ENCODE data around the gene ABHD14A. TPM values are rescaled to one million over a fixed set of nuclear protein-coding genes. Genes with fewer than 3 reads are reported as not detected.
A peak's percentile ranks its signal among the peaks of the same experiment; 100 is the strongest.
"Not testable (repeated sequence)": the region's sequence is repeated elsewhere in the genome, so short reads cannot be mapped to it uniquely, and the experiment has no call there.

The ABHD14A gene
- 0.79 and 2.3 TPM in 2 replicates for total RNA-seq

- FAIRE-seq (no peak), DNase-seq (ENCODE audit: low read depth) (peak; percentile 61)
- no peak for TF ChIP-seq CTCF (IDR thresholded peaks at IDR 0.05; ENCODE audit: insufficient read depth, low read length, severe bottlenecking)
- no peaks in the 10 kb centered on the region for H3K27me3 ChIP-seq (ENCODE audit: control insufficient read depth, insufficient read depth, low read length)
- H3K4me3 ChIP-seq (ENCODE audit: low read depth, low read length) = peak within 1 kb of the TSS; percentile 68
- peaks cover 2% of the 10 kb centered on the region for H3K36me3 ChIP-seq (ENCODE audit: control insufficient read depth, insufficient read depth, low read length)
Measured at GRCh38 chr3:51974963-51975851, at the start of gene ABHD14A. Gene ABHD14A, plus strand, starts transcription at chr3:51975064. Its CDS starts 72 bp downstream, at chr3:51975136.

GRCh38 chr3:51927061-51927977 lies 47.5 kb upstream of the ABHD14A start:
- DNase-seq (ENCODE audit: low read depth) (no peak), FAIRE-seq (no peak)
- H3K27me3 ChIP-seq (ENCODE audit: control insufficient read depth, insufficient read depth, low read length) = no peaks in the 10 kb centered on the region
- no peak overlapping the region for H3K4me3 ChIP-seq (ENCODE audit: low read depth, low read length)
- TF ChIP-seq CTCF (IDR thresholded peaks at IDR 0.05; ENCODE audit: insufficient read depth, low read length, severe bottlenecking) = no peak
- no peaks in the 10 kb centered on the region for H3K36me3 ChIP-seq (ENCODE audit: control insufficient read depth, insufficient read depth, low read length)

- H3K27me3 ChIP-seq (ENCODE audit: control insufficient read depth, insufficient read depth, low read length) = no peaks in the 10 kb centered on the region
- H3K36me3 ChIP-seq (ENCODE audit: control insufficient read depth, insufficient read depth, low read length) = peaks cover 5% of the 10 kb centered on the region
- DNase-seq (ENCODE audit: low read depth) (no peak), FAIRE-seq (no peak)
- TF ChIP-seq CTCF (IDR thresholded peaks at IDR 0.05; ENCODE audit: insufficient read depth, low read length, severe bottlenecking) = no peak
- no peak overlapping the region for H3K4me3 ChIP-seq (ENCODE audit: low read depth, low read length)
Measured at GRCh38 chr3:51928438-51928837, 46.4 kb upstream of the ABHD14A start.

- FAIRE-seq; DNase-seq (ENCODE audit: low read depth); H3K27me3 ChIP-seq (ENCODE audit: control insufficient read depth, insufficient read depth, low read length): not testable (repeated sequence)
Measured at GRCh38 chr3:51928981-51929380, 45.9 kb upstream of the ABHD14A start.

GRCh38 chr3:51929420-51930003 lies 45.4 kb upstream of the ABHD14A start:
- Histone ChIP-seq H3K36me3 (ENCODE audit: control insufficient read depth, insufficient read depth, low read length) (peaks cover 15% of the 10 kb centered on the region), H3K4me3 (ENCODE audit: low read depth, low read length) (no peak overlapping the region), H3K27me3 (ENCODE audit: control insufficient read depth, insufficient read depth, low read length) (no peaks in the 10 kb centered on the region)
- no peak for TF ChIP-seq CTCF (IDR thresholded peaks at IDR 0.05; ENCODE audit: insufficient read depth, low read length, severe bottlenecking)
- no peak for FAIRE-seq
- peak; percentile 14 for DNase-seq (ENCODE audit: low read depth)

More at GRCh38 chr3:51928981-51929380, 45.9 kb upstream of the ABHD14A start:
- not testable (repeated sequence) for H3K4me3 ChIP-seq (ENCODE audit: low read depth, low read length)
- H3K36me3 ChIP-seq (ENCODE audit: control insufficient read depth, insufficient read depth, low read length) = peaks cover 10% of the 10 kb centered on the region
